ENCODE measurements around the gene LPO.

The LPO gene

DNA sequence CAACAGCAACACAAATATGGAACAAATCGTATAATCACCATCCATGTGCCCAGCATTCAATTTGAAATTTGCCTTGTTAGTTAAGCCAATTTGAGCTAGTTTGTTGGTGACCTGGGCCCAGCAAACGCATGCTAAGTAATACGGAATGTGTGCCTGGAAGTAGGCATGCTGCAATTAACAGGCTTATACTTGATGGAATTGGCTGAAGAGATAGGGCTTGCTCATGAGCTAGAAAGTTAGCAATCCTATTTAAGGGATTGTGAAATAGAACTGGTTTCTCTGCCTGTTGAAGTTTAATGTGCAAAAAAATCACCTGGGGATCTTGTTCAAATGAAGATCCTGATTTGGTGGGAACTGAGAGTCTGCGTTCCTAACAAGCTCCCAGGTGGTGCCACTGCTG is 8.5 kb upstream of the LPO start:
- no peak for DNase-seq (ENCODE audit: low spot score)

- no peak for DNase-seq (ENCODE audit: low spot score)
Measured at GRCh38 chr17:58231641-58232040, 6.7 kb upstream of the LPO start.

DNA sequence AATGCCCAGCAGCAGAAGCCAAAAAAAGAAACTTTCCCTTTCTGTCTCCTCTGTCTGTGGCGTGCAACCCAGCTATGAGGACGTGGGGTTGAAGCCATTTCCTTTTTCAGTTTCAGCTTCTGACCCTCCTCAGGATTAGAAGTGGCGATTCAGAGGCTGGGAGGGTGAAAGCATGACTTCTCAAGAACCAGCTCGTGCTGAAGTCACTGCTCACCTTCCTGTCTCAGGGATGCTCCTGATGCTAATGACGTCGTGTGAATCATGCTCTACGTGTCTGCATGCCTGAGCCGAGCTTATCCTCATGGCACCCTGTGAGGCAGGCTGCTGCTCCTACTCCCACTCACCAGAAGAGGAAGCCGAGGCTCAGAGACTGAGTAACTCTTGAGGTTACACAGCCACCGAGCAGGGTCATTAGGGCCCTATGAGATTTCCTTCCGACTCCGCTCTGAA is 5.7 kb upstream of the LPO start:
- peak; percentile 51 for DNase-seq (ENCODE audit: low spot score)

DNA sequence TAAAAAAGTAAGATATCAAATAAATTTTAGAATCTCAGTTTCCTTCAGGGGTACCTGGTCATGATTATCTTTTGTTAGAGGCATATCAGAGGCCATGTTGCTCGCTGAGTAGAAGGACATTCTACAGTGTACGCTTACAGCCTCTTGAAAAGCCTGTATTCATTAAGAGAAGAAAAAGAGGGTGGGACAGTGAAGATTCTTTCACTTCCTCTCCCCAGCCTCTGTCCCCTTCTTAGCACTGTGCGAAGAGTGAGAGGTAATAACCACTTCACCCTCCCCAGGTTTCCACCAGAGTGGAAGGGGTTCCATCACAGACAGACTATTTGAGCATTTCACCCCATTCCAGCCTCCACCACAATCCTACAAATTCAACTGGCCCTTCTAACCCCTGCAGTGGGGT is 4.8 kb upstream of the LPO start:
- no peak for DNase-seq (ENCODE audit: low spot score)

GRCh38 chr17:58234512-58234911 is 3.9 kb upstream of the LPO start:
- DNase-seq (ENCODE audit: low spot score) = no peak

- no peak for DNase-seq (ENCODE audit: low spot score)
Measured at GRCh38 chr17:58235821-58236220, 2.6 kb upstream of the LPO start.

GRCh38 chr17:58236394-58236793 is 2.0 kb upstream of the LPO start:
- no peak for DNase-seq (ENCODE audit: low spot score)

DNA sequence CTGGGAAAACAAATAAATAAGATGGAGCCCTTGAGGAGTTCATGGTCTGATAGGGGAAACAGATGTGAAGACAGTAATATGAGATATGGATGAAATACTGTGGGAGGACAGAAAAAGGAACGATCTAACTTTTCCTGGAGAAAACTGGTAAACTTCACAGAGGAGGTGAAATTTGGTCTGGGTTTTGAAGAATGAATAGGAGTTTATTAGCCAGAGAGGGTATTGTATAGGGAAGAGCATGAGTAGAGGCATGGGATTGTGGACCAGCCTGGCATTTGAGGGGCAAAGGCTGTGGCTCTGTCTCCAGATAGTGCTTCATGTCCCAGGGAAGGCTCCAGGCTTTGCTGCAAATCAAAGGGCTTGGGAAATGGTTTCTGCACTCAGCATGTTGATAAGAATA is 1.6 kb downstream of the LPO start:
- no peak for DNase-seq (ENCODE audit: low spot score)

DNA sequence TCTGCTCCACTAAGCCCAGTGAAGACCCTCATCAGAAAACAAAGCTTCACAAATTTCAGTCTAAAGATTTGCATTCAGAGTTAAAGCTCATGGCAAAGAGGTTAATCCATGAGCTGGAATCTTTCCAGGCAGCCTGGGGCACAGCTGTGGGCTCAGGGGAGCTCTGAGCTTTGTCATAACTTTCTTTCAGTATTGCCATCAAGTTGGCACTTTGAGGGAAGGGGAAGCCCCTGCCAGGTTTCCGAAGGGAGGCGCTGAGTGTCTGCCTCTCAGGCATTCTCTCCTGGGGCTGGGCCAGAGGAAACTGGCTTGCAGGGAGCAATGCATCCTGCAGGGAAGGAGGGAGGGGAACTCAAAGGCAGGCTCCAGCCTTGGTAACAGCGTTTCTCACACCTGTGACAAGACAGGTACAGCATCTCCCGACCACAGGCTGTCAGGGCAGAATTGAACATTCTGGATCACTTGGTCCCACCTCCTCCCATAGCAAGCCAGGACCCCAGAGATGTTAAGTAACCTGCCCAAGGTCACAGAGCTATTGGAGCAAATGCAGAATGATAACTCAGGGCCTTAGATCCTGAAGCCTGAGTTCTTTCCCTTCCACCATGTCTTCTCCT is 3.9 kb downstream of the LPO start:
- DNase-seq (ENCODE audit: low spot score) = no peak

GRCh38 chr17:58244963-58245362 is 6.6 kb downstream of the LPO start:
- no peak for DNase-seq (ENCODE audit: low spot score)

GRCh38 chr17:58245428-58246103 is 7.2 kb downstream of the LPO start:
- no peak for DNase-seq (ENCODE audit: low spot score)

- DNase-seq (ENCODE audit: low spot score) = no peak
Measured at GRCh38 chr17:58246104-58246740, 7.8 kb downstream of the LPO start.

- DNase-seq (ENCODE audit: low spot score) = no peak
Measured at GRCh38 chr17:58246781-58247180, 8.4 kb downstream of the LPO start.

- DNase-seq (ENCODE audit: low spot score) = no peak
Measured at GRCh38 chr17:58247511-58248363, 9.4 kb downstream of the LPO start.

GRCh38 chr17:58248955-58249269 is 10.5 kb downstream of the LPO start:
- no peak for DNase-seq (ENCODE audit: low spot score)

DNA sequence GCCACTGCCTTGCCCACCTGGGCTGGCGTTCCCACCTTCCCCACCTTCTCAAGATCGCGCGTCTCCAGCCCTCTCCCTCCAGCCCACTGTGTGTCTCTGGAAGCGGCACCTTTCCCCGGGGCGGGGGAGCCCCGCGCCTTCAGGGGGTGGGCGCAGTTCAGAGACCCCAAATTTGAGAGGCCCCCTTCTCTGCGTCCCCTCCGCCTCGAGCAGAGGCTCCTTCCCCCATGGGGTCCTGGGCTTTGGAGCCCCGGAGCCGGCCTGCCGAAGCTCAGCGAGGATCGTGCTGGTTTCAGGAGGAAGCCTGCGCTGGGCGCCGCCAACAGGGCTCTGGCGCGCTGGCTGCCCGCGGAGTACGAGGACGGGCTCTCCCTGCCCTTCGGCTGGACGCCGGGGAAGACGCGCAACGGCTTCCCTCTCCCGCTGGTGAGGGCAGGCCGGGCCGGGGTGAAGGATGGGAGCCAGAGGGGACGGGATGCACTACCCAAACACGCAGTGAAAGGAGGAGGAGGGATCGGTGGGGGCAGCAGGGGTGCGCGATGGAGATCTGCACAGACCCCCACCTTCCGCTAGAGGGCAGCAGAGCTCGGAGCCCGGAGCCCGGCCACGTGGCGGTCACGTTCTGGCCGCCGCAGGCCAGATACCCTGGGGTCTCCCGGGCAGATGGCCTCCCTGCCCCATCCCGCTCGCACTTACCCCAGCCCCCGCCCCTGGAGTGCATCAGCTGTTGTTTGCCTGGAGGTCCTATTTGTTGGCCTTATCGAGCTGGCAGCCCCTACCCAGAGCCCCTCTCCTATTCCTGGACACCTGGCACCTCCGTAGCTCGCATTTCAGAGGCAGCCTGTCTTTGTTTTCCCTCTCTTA is 11.1 kb downstream of the LPO start:
- peak; percentile 42 for DNase-seq (ENCODE audit: low spot score)

GRCh38 chr17:58250344-58251011 is 12.1 kb downstream of the LPO start:
- no peak for DNase-seq (ENCODE audit: low spot score)

GRCh38 chr17:58252141-58252540 is 13.8 kb downstream of the LPO start:
- DNase-seq (ENCODE audit: low spot score) = no peak

GRCh38 chr17:58253082-58253481 is 14.7 kb downstream of the LPO start:
- DNase-seq (ENCODE audit: low spot score) = no peak

DNA sequence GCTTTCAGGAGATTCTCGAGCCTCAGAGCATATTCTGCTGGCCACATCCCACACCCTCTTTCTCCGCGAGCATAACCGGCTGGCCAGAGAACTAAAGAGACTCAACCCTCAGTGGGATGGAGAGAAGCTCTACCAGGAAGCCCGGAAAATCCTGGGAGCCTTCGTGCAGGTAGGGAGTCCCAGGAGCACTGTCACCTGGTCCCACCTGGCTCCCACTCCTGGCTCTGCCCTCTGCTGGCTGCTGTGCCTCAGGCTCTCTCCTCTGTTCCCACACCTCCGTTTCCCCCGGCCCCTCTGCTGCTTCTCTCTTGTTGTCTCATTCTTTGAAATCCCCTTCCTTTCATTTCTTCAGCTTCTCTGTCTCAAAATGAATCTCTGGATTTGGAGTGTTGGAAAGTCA is 16.4 kb downstream of the LPO start:
- no peak for DNase-seq (ENCODE audit: low spot score)

GRCh38 chr17:58262149-58262548 is 23.8 kb downstream of the LPO start:
- no peak for DNase-seq (ENCODE audit: low spot score)
